Panc1 (cell line): ENCODE results near the gene TXN2.

Source experiments
- CTCF ChIP-seq: fragments of 450-650 bp; IDR thresholded peaks from 2 replicates; pipeline ENCODE4 v1.5.1; 2017; ENCODE audit warnings: mild to moderate bottlenecking
- POLR2AphosphoS5 ChIP-seq: IDR thresholded peaks from 2 replicates; pipeline ENCODE4 v1.6.1; 2012; ENCODE audit warnings: mild to moderate bottlenecking, low read depth, low read length, moderate library complexity
- REST ChIP-seq, 2 experiments: IDR thresholded peaks; 2 replicates each; pipeline ENCODE4 v1.6.1; 2011 to 2012; ENCODE audit warnings: low read depth in 2 of 2, control low read depth in 1 of 2, low read length in 1 of 2, mild to moderate bottlenecking in 1 of 2, moderate library complexity in 1 of 2; ENCODE audit not compliant: insufficient read depth in 1 of 2
- TCF7L2 ChIP-seq: IDR thresholded peaks from 2 replicates; pipeline ENCODE4 v1.6.1; 2011; ENCODE audit warnings: mild to moderate bottlenecking, low read depth, low read length, inconsistent platforms

GRCh38 chr22:36512991-36513390 lies 31.6 kb upstream of the TXN2 start:
- TF ChIP-seq CTCF: no peak
- TF ChIP-seq TCF7L2: no peak
- no peak for TF ChIP-seq REST (IDR thresholded peaks at IDR 0.05; ENCODE audit: insufficient read depth in 1 of 2, low read depth in 2 of 2, low read length in 1 of 2)
- TF ChIP-seq POLR2AphosphoS5: no peak
